GM18508 (cell line): Measurements from ENCODE around the gene PIGP.
"Not testable (repeated sequence)": the region's sequence is repeated elsewhere in the genome, so short reads cannot be mapped to it uniquely, and the experiment has no call there.

Source experiments
- ATAC-seq: cut with Tn5 transposase; IDR thresholded peaks from one replicate; pipeline ENCODE4 v1.9.1; 2021; ENCODE audit warnings: moderate number of reproducible peaks; ENCODE audit not compliant: insufficient read depth, unreplicated experiment

PIGP gene

GRCh38 chr21:37072988-37073416 lies at the start of gene PIGP, which contains the start of gene TTC3:
Gene PIGP, minus strand, starts transcription at chr21:37073071. Its CDS starts 556 bp downstream, at chr21:37072515.
Gene TTC3, plus strand, starts transcription at chr21:37073254. Its CDS starts 14,004 bp downstream, at chr21:37087258.
- no peak for ATAC-seq

DNA sequence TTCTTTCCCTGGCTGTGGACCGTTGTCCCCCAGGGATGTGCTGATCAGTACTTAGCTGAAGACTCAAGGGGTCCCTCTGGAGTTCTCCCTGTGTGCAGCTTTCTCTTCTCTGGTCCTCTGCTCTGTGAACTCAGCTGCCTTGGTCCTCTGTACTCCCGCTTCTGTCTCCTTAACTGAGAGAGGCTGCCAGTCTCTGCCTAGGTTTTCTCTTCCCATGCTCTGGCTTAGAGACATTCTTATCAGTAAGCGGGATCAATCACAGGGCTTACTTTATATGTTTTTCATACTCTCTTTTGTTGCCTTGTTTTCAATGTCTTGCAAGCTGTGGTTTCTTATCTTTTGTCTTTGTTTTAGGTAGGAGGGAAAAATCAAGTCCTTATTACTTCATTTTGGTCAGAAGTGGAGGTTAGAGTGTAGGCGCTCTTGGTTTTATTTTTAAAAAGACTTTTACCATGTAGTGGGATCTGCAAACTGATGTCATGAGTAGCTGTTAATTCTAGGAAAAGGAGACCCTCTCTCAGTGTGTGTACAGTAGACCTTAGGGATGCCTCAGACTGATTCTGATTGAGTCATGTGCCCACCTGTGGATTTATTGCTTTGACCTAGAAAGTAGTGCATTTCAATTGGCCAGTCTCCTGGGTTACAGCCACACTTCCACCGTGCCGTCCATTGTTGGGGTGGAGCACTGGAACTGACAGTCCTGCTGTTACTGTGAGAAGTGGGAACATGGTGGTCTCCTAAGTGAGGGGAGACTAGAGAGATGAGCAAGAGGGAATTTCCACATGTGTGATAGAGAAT lies 46.7 kb upstream of the PIGP start:
- no peak for ATAC-seq

GRCh38 chr21:37118187-37118826 lies 45.4 kb upstream of the PIGP start:
- no peak for ATAC-seq

GRCh38 chr21:37117204-37117603 lies 44.3 kb upstream of the PIGP start:
- no peak for ATAC-seq

DNA sequence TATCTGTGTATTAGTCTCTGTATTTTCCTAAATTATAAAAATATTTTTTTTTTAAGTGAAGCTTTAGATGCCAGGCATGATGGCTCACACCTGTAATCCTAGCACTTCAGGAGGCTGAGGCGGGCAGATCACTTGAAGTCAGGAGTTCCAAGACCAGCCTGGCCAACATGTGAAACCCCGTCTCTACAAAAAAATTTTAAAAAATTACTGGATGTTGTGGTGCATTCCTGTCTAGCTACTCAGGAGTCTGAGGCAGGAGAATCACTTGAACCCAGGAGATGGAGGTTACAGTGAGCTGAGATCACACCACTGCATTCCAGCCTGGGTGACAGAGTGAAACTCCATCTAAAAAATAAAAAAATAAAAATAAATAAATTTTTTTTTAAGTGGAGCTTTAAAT lies 43.6 kb upstream of the PIGP start:
- ATAC-seq = not testable (repeated sequence)

DNA sequence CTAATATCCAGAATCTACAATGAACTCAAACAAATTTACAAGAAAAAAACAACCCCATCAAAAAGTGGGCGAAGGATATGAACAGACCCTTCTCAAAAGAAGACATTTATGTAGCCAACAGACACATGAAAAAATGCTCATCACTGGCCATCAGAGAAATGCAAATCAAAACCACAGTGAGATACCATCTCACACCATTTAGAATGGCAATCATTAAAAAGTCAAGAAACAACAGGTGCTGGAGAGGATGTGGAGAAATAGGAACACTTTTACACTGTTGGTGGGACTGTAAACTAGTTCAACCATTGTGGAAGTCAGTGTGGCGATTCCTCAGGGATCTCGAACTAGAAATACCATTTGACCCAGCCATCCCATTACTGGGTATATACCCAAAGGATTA lies 41.4 kb upstream of the PIGP start:
- ATAC-seq = not testable (repeated sequence)

- ATAC-seq = not testable (repeated sequence)
These were observed 38.2 kb upstream of the PIGP start for GRCh38 chr21:37111029-37111428.

DNA sequence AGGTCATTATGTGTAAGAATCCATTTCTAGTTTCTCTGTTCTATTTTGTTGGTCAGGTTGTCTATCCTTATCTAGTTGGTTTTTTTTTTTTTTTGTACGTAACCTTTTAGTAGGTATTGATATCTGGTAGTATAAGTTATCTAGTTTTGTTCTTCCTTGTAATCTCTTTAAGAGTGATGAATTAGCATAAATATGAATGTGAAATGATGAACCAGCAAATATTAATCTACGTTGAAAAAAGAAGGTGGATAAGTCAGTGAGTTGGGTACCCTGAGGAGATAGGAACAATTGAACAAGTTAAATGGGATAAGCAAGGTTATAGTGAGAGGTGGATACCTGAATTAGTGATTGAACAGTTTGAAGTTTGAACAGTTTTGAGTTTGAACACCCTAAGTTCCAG lies 34.1 kb upstream of the PIGP start:
- ATAC-seq = no peak

GRCh38 chr21:37102746-37103145 lies 29.9 kb upstream of the PIGP start:
- ATAC-seq = not testable (repeated sequence)

DNA sequence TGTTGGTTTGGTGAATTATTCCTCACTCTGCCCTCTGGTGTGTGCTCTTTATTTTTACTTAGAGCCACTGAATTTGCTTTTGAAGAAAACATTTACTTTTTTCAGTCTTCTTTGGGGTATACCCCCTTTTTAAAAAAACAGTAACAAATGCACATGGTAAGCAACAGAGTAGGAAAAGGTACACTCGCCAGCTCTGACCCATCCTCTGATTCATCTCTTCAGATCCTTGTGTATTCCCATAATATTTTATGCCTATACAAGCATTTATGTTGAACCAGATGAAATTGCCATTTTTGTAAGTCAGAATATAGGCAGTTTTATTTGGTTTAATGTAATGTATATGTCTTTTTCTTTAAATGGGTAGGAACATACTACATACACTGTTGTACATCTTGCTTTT lies 28.5 kb upstream of the PIGP start:
- ATAC-seq = no peak

DNA sequence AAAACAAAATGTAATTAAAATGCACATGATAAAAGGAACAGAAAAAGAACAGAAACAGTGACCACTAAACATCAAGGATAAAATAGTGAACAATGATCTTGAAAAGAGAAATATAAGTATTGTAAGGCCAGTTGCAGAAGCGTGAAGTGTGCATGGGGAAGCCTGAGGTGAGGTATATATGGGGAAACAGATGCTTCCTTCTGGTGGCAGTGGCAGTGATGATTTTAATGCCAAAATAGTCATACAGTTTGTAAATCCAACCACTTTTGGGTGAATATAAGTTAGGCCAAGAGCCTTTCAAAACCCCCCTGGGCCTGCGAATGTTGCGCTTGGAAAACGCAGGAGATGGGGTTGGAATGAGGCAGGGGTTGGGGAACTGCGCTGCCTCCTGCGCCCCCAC lies 27.4 kb upstream of the PIGP start:
- no peak for ATAC-seq

- no peak for ATAC-seq
These were observed 25.9 kb upstream of the PIGP start for GRCh38 chr21:37098751-37099150.

- no peak for ATAC-seq
These were observed 22.9 kb upstream of the PIGP start for GRCh38 chr21:37095821-37096220.

DNA sequence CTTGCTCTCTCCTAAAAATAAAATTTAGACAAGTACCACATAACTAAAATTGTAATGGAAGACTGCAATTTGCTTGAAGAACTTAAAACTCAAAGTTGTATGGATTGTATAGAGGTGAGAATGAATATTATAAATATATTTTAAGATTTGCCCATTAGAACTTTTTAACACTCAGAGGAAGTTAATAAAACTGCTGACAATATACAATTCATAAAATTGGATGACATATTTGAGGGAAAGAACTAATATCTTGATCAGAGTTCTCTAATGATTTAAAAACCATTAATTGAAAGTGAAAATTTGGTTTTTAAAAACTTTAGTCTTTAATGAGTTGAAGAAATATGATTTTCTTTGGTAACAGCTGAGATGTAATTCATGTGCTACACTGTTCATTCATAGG lies 21.1 kb upstream of the PIGP start:
- ATAC-seq = no peak

DNA sequence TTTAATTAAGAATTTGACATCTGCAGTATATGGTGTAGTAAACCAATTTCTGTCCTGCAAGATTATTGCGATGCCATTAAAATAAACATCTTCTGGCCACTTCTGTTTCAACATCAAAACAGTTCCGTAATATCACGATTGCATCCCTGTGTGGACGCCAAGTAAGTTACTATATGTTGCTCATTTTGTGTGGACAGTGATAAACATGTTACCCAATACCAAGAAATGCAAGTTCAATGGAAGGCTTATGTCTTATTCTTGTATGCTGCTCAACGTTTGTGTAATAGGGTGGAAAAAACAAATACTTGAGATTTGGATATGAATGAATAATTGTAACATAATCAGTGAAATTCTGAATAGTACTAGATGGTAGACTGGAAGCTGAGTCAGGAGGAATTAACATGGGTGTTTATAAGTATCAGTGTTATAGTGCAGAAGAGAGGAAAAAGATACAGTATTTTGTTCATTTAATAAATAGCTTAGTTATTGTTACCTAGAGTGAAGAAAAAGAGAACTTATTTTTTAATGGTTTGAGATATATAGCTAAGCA lies 15.4 kb upstream of the PIGP start:
- no peak for ATAC-seq

DNA sequence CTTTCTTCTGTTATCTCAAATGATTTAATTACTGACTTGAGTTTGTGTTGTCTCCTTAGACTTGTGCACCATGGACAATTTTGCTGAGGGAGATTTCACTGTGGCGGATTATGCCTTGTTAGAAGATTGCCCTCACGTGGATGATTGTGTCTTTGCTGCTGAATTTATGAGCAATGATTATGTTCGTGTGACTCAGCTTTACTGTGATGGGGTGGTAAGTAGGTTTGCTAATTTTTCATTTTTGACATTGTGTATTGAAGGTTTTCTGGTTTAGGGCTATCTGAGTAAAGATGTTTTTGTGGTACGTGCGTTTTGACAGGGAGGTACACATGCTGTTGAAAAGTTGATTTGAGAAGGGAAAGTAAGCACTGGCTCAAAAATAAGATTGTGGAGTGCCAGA lies 14.3 kb upstream of the PIGP start:
- no peak for ATAC-seq

- ATAC-seq = no peak
These were observed 12.9 kb upstream of the PIGP start for GRCh38 chr21:37085726-37086125.

- no peak for ATAC-seq
These were observed 10.1 kb upstream of the PIGP start for GRCh38 chr21:37082856-37083528.

DNA sequence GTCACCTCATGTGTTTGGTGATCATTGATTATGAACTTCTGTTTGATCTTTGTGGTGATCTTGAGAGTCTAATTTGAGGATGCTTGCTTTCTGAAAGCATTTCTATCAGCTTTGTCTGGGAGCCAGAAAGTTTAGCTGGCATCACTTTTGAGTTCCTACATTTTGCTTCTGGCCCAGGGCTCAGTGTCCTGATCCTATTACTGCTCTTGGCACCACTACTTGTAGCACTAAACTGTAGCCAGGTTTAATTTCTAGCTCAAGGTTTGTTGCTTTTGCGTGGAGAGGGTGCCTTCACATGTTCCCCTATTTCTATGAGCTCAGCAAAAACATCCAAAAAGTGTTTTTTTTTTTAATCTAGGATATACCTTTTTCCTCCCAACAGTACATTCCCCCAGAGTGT lies 9.5 kb upstream of the PIGP start:
- ATAC-seq = no peak

GRCh38 chr21:37079211-37079824 lies 6.4 kb upstream of the PIGP start:
- no peak for ATAC-seq
